HG03354 (cell line): ENCODE data around the gene MGAT3.
A peak's percentile ranks its signal among the peaks of the same experiment; 100 is the strongest.

ENCODE experiments used
- ATAC-seq: cut with Tn5 transposase; IDR thresholded peaks from one replicate; pipeline ENCODE4 v1.9.1; 2021; ENCODE audit warnings: mild to moderate bottlenecking; ENCODE audit not compliant: unreplicated experiment, poor library complexity, severe bottlenecking

Gene MGAT3

DNA sequence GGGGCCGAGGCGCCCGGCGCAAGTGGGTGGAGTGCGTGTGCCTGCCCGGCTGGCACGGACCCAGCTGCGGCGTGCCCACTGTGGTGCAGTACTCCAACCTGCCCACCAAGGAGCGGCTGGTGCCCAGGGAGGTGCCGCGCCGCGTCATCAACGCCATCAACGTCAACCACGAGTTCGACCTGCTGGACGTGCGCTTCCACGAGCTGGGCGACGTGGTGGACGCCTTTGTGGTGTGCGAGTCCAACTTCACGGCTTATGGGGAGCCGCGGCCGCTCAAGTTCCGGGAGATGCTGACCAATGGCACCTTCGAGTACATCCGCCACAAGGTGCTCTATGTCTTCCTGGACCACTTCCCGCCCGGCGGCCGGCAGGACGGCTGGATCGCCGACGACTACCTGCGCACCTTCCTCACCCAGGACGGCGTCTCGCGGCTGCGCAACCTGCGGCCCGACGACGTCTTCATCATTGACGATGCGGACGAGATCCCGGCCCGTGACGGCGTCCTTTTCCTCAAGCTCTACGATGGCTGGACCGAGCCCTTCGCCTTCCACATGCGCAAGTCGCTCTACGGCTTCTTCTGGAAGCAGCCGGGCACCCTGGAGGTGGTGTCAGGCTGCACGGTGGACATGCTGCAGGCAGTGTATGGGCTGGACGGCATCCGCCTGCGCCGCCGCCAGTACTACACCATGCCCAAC, 31.2 kb downstream of the MGAT3 start:
- ATAC-seq: no peak

DNA sequence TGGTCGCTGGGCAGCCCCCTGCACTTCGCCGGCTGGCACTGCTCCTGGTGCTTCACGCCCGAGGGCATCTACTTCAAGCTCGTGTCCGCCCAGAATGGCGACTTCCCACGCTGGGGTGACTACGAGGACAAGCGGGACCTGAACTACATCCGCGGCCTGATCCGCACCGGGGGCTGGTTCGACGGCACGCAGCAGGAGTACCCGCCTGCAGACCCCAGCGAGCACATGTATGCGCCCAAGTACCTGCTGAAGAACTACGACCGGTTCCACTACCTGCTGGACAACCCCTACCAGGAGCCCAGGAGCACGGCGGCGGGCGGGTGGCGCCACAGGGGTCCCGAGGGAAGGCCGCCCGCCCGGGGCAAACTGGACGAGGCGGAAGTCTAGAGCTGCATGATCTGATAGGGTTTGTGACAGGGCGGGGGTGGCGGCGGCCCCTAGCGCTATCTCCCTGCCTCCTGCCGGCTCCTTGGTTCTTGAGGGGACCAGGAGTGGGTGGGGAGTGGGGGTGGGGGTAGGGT, 31.8 kb downstream of the MGAT3 start:
- no peak for ATAC-seq

DNA sequence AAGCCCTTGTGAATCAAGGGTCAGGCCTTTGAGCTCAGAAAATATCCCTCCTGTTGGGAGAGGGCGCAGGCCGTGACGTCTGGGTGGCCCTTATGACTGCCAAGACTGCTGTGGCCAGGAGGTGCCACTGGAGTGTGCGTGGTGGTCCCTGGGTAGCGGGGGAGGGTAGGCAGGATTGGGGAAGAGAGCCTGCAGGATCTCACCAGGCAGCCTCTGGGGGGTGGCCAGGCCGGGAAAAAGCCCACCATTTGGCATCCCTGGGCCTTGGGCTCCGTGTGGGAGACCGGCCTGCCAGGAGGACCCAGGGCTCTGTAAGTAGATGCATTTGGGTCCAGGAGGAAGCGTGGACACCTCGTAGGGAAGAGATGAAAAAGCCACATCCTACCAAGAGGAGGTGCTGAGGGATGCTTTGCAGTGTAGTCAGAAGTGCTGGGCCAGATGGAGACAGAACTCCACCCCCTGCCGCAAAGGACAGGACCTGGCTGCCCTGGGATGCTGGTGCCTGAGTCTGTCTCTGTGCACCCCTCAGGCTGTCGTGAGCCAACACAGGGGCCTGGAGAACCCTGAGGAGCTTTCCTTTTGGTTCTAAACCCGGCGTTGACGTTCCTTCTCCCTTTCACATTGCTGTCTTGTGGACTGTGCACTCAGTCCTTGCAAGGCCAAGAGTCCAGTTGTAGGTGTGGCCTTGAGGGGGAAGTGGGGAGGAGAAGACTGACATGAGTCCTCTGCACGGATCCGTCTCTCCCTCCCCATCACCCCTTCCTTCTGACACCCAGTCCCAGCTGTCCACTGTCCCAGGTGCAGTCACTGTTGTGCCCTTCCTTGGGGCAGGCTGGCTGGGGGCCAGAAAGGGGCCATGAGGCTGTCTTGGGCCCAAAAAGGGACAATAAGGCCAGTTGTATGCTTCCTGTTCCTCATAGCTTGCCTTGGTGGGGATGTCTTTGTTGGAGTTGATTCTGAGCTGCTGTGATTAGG, 32.6 kb downstream of the MGAT3 start:
- no peak for ATAC-seq

DNA sequence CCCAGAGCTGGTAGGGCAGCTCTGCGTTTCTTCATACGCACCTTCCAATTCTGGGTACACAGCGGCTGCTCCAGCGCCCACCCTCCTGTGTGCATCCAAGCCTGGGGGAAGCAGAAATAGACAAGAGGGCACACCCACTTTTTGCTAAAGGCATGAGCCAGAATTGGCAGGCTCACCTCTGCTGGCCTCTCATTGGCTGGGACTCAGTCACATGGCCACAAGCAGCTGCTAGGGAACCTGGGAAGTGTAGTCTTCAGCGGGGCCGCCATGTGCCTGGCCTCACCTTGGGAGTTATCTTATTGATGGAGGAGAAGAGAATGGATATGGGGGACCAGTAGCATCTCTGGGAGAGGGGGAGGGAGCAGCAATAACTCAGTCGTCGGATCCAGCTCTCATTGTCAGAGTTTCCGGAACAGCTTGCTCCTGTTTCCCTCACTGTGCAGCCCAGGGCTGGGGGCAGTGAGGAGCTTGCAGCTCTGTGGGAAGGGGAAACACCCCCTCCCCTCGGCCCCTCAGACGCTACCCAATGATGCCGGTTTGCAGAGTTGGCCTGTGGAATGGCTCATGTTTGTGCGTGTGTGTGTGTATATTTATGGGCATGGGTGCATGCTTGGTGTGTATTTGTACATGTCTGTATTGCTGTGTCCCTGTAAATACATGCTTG, 33.5 kb downstream of the MGAT3 start:
- peak; percentile 65 for ATAC-seq

DNA sequence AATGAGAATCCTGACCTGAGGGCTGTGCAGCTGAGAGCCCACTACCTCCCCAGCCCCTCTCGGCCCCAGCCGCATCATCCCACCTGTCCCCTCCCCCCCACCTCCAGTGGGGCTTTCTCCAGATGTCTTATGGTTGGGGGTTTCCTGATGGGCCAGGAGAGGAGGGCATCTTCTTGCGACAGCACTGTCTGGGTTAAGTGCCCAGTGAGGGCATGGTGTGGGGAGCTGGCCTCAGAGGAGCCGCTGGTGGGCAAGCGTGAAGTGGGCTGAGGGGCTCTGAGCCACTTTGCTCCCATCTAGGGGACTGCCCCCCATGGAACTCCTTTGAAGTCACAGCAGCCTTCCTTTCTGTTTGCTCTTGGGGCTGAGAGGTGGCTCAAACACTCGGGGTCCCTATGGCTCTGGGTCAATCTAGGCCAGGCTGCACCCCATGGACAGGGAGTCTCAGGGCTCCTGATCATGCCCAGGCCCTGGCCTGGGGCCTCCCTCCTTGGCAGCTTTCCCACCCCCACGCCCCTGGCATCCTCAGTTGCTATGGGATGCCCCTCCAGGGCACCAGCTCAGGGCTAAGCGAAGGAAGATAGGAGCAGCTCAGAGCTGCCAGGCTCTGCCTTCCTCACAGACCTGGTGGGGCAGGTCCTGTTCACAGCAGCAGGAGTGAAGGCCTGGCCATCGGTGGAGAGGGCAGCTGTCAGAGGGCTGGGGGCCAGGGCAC, 34.3 kb downstream of the MGAT3 start:
- no peak for ATAC-seq

DNA sequence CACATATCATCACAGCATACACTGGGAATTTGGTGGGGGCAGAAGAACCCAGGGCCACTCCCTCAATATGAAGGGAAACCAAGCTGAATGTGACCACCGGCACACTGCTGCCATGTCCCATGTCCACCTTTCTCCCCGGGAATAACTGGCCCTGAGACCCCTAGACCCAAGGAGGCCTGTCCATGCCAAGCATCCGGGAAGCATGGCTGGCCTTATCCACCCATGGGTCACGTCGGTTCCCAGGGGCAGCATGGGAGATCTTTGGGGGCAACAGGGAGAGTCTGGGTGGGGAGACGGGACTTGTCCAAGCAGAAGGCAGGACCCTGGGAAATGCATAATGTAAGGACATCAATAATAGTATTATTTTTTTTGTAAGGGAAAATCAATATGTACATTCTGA, 34.9 kb downstream of the MGAT3 start:
- ATAC-seq: no peak

DNA sequence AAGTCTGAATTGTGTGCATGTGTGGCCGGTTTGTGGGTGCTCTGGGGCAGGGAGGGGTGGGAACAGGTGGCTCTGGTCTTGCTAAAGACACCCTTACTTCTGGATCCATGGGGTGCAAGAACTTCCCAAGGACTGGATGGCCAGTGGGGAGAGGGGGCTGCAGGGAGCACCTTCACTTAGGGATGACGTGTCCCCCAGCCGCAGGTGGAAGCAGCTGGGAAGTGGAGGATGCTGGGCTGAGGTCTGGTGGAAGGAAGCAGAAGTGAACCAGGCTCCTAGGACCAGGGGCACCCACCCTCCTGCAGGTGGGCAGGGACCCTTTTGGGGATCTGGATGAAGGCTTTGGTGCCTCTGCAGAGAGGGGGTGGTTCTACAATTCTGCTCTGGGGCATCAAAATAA, 35.4 kb downstream of the MGAT3 start:
- no peak for ATAC-seq

DNA sequence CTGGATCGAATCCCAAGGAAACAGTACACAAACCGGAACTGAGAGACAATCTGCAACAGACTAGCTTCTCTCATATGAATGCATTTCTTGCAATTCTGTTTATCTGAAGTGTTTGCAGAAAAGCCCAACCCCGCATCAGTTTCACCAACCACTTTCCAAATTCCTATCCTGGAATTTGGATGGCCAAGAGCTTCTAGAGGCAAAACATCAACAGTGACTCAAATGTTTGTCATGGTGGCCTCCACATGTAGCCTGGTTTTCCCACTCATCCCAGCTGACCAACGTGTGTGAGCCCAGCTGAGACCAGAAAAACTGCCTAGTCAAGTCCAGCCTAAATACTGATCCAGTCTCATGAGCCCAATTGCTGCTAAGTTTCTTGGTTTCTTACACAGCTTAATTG, 36.9 kb downstream of the MGAT3 start:
- ATAC-seq: no peak

DNA sequence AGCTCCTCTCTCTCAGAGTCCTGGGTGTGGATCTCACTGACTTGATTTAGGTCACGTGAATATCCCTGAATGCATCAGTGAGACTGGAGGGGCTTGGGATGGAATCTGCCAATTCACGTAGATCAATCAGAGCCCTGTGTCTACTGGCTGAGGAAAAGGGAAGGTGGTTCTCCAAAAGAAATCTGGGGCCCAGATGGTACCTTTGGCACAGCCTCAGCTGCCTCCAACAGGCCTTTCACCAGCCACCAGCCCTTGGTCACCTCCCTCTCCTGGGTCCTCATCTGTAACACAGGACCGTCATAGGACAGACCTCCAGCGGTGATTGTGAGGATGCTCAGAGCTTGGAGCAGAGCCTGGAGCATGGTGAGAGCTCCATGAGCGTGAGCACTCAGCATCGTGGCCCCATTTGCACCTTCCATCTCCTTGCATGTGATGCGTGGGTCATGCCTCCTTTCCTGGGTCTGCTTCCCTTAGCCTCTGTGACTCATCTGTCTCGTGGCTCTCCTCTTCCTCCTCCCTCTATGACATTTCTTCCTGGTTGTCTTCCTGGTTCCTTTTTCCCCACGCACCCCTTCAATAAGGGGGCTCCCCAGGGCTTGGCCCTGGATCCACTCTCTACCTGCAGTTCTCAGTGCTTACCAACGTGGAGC, 37.8 kb downstream of the MGAT3 start:
- no peak for ATAC-seq

DNA sequence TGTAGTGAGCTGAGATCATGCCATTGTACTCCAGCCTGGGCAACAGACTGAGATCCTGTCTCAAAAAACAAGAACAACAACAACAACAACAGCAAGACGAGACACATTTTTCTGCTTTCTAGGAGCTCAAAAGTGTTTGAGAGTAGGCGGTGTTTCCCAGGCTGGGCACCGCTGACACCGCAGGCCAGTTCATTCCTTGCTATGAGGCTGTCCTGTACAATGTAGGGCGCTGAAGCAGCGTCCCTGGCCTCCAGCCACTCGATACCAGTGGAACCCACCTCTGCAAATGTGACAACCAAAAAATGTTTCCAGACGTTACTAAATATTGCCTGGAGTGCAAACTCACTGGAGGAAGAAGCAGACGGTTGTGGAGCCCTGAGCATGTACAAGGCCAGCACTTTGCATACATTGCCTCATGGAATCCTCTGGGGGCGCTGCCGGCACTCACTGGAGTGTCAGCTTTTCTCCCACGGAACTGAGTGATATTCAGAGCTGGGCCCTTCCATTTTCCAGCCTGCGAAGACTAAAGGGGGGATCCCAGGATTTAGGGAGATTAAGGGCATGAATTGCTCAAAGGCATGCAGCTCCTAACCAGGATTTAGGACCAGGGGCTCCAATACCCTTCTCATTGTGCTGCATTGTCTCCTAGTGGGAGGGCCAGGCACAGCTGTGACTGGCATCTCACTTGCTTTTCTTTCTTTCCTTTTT, 39.5 kb downstream of the MGAT3 start:
- no peak for ATAC-seq

DNA sequence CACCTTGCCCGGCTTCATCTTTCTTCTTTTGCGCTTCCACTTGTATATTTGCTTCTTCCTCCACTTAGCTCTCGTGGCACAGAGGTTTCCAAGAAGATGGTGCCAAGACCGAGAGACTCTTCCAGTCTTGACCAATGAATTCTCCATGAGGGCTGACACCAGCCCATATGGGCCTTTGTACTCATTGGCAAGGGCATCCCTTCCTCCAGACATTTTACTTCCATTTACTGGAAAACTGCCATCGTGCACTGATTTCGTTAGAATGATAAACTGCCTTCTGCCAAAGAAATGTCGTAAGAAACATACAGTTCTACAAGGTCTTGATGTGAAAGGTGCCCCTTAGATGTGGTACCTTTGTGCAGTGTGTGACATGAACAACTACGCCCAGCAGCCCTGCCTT, 40.6 kb downstream of the MGAT3 start:
- no peak for ATAC-seq

DNA sequence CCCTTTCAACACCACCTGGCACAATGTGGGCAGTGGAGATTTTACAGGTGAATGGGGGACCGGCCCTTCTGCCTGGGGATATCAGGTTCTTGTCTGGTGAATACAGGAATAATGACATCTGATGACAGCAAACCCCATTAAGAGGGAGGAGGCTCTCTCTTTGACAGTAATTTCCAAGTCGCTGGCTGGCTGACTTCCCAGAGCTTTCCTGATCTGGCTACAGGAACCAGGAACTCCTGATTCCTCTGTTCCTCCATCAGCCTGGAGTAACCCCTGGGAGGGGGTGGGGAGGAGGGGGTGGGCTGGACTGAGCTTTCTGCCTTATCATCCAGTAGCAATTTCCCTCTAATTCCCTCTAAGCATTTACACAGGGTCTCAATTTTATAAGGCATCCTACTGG, 41.6 kb downstream of the MGAT3 start:
- no peak for ATAC-seq

DNA sequence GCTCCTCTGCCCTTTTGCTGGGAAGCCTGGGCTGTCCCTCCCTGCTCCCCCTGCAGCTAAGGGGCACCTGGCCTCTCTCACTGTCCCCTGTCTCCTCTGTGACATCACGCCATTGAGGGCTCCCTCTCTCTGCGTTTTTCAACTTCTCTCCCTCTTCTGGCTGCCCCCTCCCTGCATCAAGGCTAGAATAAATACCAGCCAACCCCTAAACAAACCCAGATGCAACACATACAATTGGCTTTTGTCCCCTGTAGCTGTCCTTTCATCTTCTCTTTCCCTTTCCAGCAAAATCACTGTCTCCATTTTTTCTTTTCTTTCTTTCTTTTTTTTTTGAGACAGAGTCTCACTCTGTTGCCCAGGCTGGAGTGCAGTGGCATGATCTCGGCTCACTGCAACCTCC, 42.0 kb downstream of the MGAT3 start:
- ATAC-seq: no peak

DNA sequence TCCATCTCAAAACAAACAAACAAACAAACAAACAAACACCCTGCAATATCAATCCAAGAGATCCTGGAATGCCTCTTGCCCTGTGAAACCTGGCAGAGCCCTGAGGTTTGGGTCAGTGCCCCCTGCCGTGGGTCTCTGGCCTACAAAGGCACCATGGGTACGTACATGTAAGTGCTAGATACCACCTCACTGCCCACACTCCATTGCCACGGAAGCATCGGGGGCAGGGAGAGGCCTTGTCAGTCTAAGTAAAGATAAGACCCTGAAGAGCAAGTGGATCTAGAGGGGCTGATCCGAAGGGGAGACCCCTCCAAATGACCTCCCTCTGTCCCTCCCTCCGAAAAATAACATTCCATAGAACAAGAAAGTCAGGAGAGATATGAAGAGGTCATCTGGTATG, 43.3 kb downstream of the MGAT3 start:
- ATAC-seq: no peak

DNA sequence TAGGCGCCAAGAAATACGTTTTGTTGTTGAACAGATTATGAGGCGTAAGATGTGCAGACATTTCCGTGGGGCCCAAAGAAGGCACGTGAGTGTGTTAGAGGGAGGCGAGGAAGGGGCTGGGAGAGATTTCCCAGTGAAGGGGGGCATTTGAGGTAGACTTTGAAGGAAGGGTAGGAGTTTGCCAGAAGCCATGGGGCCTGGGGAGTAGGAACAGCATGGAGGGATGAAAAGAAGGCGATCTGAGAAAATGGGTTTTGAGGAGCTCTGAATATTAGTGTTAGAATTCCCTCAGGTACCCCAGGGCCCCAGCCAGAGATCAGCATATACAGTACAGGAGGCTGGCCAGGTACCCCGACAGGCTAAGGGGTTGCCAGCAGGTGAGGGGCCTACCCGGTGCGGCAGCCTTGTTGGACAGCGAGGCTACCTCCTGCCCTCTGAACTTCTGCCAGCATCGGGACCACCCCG, 44.9 kb downstream of the MGAT3 start:
- ATAC-seq: no peak

DNA sequence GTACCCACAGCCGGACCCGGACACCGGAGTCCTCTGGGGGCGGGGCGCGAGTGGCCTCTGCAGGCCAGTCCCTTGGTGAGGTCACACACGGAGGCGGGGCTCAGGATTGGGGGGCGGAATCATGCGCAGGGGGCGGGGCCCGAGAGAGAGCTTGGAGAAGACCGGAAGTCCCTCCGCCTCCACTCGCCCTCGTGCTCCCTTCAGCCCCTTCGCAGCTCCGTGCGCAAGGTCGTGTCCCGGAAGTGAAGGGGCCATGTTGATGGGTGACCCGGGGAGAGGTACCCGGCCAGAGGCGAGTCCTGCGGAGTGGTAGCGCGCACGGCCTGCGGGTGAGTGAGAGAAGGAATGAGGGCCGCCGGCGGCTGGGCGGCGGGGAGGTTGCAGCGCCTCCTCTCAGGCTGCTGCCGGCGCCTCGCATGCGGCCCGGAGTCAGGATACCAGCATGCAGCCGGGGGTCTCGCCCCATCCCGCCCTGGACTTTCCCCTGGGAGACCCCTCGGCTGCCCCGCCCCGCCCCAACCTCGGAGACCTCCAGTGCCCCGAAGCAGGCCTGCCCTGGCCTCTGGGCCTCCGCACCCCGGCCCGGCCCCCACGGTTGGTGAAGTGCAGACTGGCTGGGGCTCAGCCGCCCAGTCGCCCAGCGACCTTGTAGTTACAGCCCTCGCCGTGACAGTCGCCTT, 45.4 kb downstream of the MGAT3 start, which contains the start of gene MIEF1:
TSS of gene MIEF1 (plus strand) at position 182 of the 680 bp plus-strand sequence. CDS start 9,005 bp downstream, outside the sequence.
- peak; percentile 92 for ATAC-seq

DNA sequence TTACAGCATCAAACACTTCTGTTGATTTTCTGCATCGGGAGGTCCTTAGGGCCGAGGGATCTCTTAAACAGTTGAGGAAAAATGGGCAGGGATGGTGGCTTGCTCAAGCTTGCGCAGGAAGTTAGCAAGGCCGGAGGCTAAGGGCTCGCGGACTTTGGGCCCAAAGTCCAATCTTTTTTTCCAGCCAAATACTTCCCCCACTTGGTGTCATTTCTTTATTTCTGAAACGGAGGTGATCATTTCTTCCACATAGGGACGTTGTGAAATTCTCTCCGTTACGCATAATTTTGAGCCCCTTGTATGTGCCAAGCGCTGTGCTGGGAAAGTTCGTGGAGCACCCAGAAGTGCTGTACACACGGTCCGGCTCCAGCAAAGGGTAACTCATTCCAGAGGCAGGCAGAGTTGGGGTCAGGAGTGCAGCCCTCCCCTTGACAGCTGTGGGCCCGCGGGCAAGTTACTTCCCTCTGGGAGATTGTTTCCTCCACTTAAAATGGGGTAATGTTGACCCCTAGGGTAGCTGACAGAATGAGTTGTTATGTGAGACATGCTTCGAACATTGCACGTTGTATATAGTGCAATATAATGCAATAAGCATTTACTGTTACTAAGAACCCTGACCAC, 46.1 kb downstream of the MGAT3 start:
- no peak for ATAC-seq
